Measurements from ENCODE around the gene OR51E1. TPM values are rescaled to one million over a fixed set of nuclear protein-coding genes. Genes with fewer than 3 reads are reported as not detected.

Gene OR51E1
- polyA plus RNA-seq, 3 donors: not detected

DNA sequence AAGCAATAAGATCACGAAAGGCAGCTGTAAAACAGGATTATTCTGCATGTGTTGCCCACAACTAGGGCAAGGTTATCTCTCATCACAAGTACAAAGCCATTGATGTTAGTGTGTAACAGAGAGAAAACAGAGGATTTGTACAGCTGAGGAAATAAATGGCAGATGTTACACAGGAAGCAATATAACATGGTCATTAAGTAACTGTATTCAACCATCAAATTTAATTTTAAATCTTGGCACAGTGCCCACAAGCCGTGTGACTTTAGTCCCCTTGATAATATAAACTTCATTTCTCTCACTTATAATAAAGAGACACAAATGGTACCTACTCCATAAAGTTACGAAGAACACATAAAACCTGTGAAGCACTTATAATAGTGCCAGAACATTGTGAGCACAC, 36.6 kb downstream of the OR51E1 start:
- Histone ChIP-seq H3K79me2 (ENCODE audit: insufficient read depth, low read length) (no peaks in the 10 kb centered on the region), H3K9me3 (replicated peaks in 1 of 2; ENCODE audit: control insufficient read depth in 1 of 2, insufficient read depth in 1 of 2, low read length in 2 of 2) (no peaks in the 10 kb centered on the region)
- H3K27ac Mint-ChIP-seq: no peak overlapping the region

GRCh38 chr11:4682623-4683419, 39.0 kb downstream of the OR51E1 start:
- Histone ChIP-seq H3K9me3 (replicated peaks in 1 of 2; ENCODE audit: control insufficient read depth in 1 of 2, insufficient read depth in 1 of 2, low read length in 2 of 2) (no peaks in the 10 kb centered on the region), H3K36me3 (replicated peaks in 1 of 2; ENCODE audit: control insufficient read depth in 1 of 2, insufficient read depth in 2 of 2, low read length in 2 of 2) (no peaks in the 10 kb centered on the region), H2AFZ (ENCODE audit: insufficient read depth, low read depth, low read length, poor library complexity, severe bottlenecking) (no peak overlapping the region), H3K27ac (ENCODE audit: low read depth in 1 of 2, low read length in 2 of 2) (no peak overlapping the region), H3K79me2 (ENCODE audit: insufficient read depth, low read length) (no peaks in the 10 kb centered on the region), H3K27me3 (ENCODE audit: control insufficient read depth in 2 of 2, insufficient read depth in 2 of 2, low read length in 2 of 2) (no peaks in the 10 kb centered on the region), H3K4me3 (replicated peaks in 1 of 3; ENCODE audit: low read depth in 2 of 3, low read length in 3 of 3) (no peak overlapping the region), H3K4me1 (ENCODE audit: control insufficient read depth in 1 of 2, insufficient read depth in 2 of 2, low read length in 2 of 2) (no peaks in the 10 kb centered on the region), H3K4me2 (replicated peaks; ENCODE audit: extremely low read depth, low read length, poor library complexity, severe bottlenecking) (no peak overlapping the region), H4K20me1 (ENCODE audit: insufficient read depth, low read length) (no peaks in the 10 kb centered on the region), H3K9ac (ENCODE audit: insufficient read depth, low read length, poor library complexity, severe bottlenecking) (no peak overlapping the region)
- H3K4me1 Mint-ChIP-seq: no peaks in the 10 kb centered on the region
- peaks cover 0 to 3% (median 0%) of the 10 kb centered on the region in 7 donors for H3K9me3 Mint-ChIP-seq
- no peak overlapping the region for H3K27ac Mint-ChIP-seq
- no peaks in the 10 kb centered on the region for H3K36me3 Mint-ChIP-seq
- H3K4me3 Mint-ChIP-seq: no peak overlapping the region
- no CpG with 5 or more reads among the region's 2 CpGs for WGBS (ENCODE audit: insufficient coverage)
- no peak for TF ChIP-seq CTCF (IDR thresholded peaks at IDR 0.05)
- intact Hi-C loops (cut with micrococcal nuclease): no loop called here
- DNase-seq: no peak
- H3K27me3 Mint-ChIP-seq (ENCODE audit: low read depth in 3 of 3): no peaks in the 10 kb centered on the region

More for the DNA sequence above, 36.6 kb downstream of the OR51E1 start:
- Mint-ChIP-seq H3K36me3 (no peaks in the 10 kb centered on the region), H3K9me3 (peaks cover 0 to 5% (median 0%) of the 10 kb centered on the region in 7 donors), H3K4me3 (no peak overlapping the region), H3K4me1 (no peaks in the 10 kb centered on the region), H3K27me3 (ENCODE audit: low read depth in 3 of 3) (peaks cover 0 to 4% (median 0%) of the 10 kb centered on the region in 3 donors)
- Histone ChIP-seq H3K4me1 (ENCODE audit: control insufficient read depth in 1 of 2, insufficient read depth in 2 of 2, low read length in 2 of 2) (no peaks in the 10 kb centered on the region), H3K4me2 (replicated peaks; ENCODE audit: extremely low read depth, low read length, poor library complexity, severe bottlenecking) (no peak overlapping the region), H4K20me1 (ENCODE audit: insufficient read depth, low read length) (no peaks in the 10 kb centered on the region), H3K9ac (ENCODE audit: insufficient read depth, low read length, poor library complexity, severe bottlenecking) (no peak overlapping the region), H2AFZ (ENCODE audit: insufficient read depth, low read depth, low read length, poor library complexity, severe bottlenecking) (no peak overlapping the region), H3K27me3 (ENCODE audit: control insufficient read depth in 2 of 2, insufficient read depth in 2 of 2, low read length in 2 of 2) (no peaks in the 10 kb centered on the region), H3K4me3 (replicated peaks in 1 of 3; ENCODE audit: low read depth in 2 of 3, low read length in 3 of 3) (no peak overlapping the region), H3K36me3 (replicated peaks in 1 of 2; ENCODE audit: control insufficient read depth in 1 of 2, insufficient read depth in 2 of 2, low read length in 2 of 2) (no peaks in the 10 kb centered on the region), H3K27ac (ENCODE audit: low read depth in 1 of 2, low read length in 2 of 2) (no peak overlapping the region)
- TF ChIP-seq CTCF (IDR thresholded peaks at IDR 0.05): no peak
- intact Hi-C loops (cut with micrococcal nuclease): no loop called here
- 0% methylated on average over 1 of the region's 3 CpGs for WGBS (ENCODE audit: insufficient coverage)
- no peak for DNase-seq

All from CD14-positive monocyte (primary cell).